ENCODE results near the gene SLC7A1.
"Not testable (repeated sequence)": the region's sequence is repeated elsewhere in the genome, so short reads cannot be mapped to it uniquely, and the experiment has no call there.

The SLC7A1 gene

DNA sequence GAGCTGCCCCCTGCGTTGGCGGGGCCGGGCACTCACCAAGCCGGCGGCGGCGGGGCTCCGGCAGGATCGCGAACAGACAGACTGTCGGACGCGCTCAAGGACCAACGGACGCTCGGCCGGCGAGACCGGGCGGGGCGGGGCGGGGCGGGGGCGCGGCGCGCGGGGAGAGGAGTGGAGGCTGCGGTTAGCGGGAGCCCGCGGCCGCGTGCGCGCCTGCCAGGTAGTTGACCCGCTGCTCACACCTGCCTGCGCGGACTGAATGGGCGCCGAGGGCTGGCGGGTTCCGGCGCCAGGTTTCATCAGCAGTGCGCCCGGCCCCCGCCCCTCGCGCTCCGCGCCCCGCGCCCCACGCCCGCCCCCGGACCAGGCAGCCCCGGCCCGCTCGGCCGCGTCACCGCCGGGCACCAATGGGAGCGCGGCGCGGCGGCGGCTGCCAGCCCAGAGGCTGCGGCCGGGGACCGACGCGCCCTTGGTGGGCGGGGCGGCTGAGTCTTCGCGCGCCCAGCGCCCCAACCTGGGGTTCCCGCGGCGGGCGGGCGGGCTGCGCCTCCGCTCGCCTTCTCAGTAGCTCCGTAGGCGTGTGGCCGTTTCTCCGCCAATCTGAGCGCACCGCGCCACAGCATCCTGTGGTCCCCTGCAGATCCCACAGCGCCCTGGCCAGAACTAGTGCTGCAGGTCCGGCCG, at the start of gene SLC7A1:
TSS of gene SLC7A1 (minus strand) at position 309 of the 684 bp plus-strand sequence. CDS start 59,500 bp downstream, outside the sequence.
- peak; percentile 78 for DNase-seq

GRCh38 chr13:29640665-29641064, 45.2 kb upstream of the SLC7A1 start:
- DNase-seq: no peak

DNA sequence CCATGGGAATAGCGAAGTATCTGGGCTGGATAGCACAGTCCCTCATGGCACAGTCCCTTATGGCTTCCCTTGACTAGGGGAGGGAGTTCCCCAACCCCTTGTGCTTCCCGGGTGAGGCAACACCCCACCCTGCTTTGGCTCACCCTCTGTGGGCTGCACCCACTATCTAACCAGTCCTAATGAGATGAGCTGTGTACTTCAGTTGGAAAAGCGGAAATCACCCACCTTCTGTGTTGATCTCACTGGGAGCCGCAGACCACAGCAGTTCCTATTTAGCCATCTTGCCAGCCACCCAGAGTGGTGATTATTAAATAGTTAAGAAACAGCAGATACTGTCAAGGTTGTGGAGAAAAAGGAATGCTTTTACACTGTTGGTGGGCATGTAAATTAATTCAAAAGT, 41.3 kb upstream of the SLC7A1 start:
- DNase-seq: not testable (repeated sequence)

- DNase-seq: no peak
Measured at GRCh38 chr13:29624997-29625396, 29.5 kb upstream of the SLC7A1 start.

GRCh38 chr13:29621841-29622240, 26.4 kb upstream of the SLC7A1 start:
- no peak for DNase-seq

DNA sequence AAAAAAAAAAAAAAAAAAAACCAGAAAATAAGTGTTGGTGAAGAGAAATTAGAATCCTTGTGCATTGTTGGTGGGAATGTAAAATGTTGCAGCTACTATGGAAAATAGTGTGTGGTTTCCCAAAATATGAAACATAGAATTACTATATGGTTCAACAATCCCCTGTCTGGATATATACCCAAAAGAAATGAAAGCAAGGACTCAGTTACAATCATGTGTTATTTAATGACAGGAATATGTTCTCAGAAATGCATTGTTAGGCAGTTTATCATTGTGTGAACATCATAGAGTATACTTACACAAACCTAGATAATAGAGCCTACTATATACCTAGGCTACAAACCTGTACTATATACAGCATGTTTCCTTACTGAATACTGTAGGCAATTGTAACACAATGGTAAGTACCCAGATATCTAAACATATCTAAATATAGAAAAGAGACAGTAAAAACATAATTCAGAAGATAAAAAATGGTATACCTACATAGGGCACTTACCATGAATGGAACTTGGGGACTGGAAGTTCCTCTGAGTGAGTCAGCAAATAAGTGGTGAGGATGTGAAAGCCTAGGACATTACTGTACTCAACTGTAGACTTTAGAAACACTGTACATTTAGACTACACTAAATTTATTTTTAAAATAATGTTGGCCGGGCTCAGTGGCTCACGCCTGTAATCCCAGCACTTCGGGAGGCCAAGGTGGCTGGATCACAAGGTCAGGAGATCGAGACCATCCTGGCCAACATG, 25.7 kb upstream of the SLC7A1 start:
- DNase-seq: no peak

- DNase-seq: no peak
Measured at GRCh38 chr13:29619995-29620394, 24.5 kb upstream of the SLC7A1 start.

DNA sequence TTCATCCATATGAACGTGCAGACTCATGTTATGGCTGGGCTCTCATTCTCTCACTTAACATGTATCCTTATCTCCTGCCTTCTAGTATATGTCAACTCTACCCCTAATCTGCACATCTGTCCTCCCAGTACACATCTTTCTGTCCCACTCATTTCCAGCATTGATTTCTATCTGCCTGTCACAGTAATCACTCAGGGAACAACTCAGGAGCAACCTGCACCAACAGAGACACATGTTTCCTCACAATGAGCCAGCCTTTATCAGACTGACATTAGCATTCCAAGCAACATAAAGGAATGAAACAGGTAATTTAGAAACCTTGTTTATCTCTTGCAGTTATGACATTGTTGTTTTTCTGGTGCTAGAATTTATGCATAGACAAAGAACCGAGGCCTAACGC, 17.6 kb upstream of the SLC7A1 start:
- no peak for DNase-seq

DNA sequence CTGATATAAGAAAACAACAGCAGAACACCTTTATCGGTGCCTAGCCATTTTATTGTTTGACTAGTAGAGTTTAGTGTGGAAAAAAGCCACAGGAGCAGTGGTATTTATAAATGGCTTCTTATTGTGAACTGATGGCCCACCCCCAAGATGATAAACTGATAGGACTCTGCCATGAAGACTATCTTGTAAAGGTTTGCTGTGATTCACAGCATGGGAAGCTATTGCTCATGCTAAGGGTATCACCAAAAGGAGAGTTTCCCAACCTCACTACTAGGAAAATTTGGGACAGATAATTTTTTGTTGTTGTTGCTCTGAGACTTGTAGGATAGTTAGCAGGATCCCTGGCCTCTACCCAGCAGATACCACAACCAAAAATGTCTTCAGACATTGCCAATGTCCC, 12.0 kb upstream of the SLC7A1 start:
- DNase-seq: no peak

- DNase-seq: no peak
Measured at GRCh38 chr13:29605860-29606526, 10.5 kb upstream of the SLC7A1 start.

- no peak for DNase-seq
Measured at GRCh38 chr13:29598321-29598720, 2.8 kb upstream of the SLC7A1 start.

DNA sequence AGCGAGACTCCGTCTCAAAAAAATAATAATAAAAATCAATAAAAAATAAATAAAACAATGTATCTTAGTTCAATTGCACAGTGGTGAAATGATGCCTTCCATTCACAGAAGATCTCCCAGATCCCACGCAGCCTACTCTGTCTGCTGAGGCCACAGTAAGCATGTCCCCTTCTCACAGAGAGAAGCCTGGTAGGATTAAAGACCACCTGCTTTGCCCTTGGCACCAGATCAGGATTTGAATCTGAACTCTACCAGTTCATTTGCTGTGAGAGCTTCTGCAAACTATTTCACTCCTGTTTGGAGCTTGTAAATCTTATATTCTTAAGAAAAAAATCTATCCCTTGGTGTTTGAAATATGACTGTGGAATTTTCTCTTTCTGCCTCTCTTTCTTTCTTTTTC, 2.2 kb upstream of the SLC7A1 start:
- DNase-seq: no peak

DNA sequence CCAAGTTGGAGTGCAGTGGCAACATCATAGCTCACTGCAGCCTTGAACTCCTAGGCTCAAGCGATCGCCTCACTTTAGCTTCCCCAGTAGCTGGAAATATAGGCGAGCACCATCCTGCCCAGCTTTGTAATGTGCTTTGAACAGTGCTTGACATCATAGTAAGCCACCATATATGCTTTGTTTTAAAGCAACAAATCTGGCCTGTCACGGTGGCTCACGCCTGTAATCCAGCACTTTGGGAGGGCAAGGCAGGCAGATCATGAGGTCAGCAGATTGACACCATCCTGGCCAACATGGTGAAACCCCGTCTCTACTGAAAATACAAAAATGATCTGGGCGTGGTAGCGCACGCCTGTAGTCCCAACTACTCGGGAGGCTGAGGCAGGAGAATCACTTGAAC, 1.8 kb upstream of the SLC7A1 start:
- DNase-seq: no peak

- DNase-seq: no peak
Measured at GRCh38 chr13:29596064-29596418, 553 bp upstream of the SLC7A1 start.

GRCh38 chr13:29594710-29595379, 643 bp downstream of the SLC7A1 start:
- peak; percentile 54 for DNase-seq

- peak; percentile 67 for DNase-seq
Measured at GRCh38 chr13:29594303-29594709, 1.2 kb downstream of the SLC7A1 start.

DNA sequence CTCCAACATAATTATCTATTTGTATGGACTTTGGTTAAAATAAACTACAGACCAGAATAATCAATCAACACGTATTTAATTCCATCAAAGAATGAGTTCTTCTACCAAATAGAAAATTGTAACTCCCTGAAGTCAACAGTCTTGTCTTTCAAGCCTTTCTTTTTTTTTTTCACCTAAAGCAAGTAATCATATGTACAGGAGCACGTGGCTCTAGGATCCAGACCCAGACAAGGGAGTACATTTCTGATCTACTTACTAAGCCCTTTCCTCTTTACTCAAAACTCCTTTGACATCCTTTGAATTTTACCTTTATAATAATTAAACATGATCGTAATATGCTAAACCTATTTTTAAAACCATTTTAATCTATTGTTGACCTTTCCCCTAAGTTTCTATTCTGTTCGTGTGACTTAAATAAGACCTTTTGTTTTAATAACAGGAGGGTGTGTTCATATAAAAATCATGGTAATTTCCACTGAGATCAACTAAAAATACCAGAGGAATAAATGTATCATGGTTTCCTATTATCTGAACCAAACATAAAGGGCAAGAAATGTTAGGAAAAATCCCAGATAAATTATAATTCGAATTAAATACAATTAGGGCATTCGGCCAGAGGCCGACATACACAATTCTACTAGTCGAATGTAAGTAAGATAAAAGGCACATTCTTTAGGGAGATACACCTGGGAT, 1.7 kb downstream of the SLC7A1 start:
- DNase-seq: peak; percentile 25

- no peak for DNase-seq
Measured at GRCh38 chr13:29591310-29591709, 4.2 kb downstream of the SLC7A1 start.

DNA sequence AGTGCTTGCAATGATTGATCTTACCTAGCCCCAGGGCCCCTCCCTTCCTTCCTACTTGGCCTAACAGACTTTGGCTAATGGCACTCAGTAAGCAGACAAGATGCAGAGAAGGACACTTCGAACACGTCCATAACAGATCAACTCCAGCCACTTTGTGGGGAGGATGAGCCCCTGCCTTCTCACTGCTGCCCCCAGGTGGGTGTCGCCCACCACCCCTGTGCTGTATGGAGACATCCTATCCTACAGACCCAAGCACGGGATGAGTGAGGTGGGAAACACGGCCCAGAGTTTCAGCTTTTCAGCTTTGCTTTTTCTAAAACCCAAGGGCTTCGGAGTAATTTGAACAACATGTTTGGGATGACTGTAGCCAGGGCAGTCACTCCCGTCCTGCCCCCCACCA, 5.5 kb downstream of the SLC7A1 start:
- no peak for DNase-seq

DNA sequence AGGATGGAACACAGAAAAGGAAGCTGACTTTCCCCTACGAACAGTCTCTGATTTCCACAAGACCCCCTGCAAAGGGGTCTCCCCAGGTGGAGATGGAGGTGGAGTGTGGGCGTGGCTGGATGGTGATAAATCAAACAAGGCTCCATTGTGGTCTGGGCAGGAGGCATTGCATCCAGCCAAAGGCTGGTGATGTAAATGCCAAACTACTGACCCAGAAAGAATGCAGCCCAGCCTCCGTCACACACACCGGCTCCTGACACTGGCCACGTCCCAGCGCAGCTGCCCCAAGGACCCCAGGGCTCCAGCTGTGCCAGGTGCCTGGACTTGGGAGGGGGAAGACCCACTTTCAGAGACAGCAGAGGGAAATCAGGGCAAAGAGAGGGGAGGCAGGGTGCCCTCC, 6.3 kb downstream of the SLC7A1 start:
- DNase-seq: no peak

DNA sequence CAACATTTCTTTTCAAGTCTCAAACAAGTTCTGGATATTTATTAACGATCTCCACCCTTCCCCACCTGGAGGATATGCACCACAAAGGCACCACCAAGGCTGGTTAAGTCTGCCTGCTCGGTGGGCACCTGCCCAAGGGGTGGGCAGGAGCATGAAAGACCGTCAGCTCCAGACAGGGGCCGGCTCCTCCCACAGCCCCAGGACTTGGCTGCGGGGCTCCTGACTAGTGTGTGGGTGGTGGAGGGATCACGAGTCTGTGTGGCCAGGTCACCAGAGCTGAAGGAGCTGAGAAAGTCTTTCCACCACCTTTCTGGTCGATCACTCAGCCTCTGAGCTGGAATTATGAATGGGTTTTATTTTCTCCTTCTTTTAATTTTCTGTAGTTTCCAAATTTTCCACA, 7.8 kb downstream of the SLC7A1 start:
- DNase-seq: no peak

DNA sequence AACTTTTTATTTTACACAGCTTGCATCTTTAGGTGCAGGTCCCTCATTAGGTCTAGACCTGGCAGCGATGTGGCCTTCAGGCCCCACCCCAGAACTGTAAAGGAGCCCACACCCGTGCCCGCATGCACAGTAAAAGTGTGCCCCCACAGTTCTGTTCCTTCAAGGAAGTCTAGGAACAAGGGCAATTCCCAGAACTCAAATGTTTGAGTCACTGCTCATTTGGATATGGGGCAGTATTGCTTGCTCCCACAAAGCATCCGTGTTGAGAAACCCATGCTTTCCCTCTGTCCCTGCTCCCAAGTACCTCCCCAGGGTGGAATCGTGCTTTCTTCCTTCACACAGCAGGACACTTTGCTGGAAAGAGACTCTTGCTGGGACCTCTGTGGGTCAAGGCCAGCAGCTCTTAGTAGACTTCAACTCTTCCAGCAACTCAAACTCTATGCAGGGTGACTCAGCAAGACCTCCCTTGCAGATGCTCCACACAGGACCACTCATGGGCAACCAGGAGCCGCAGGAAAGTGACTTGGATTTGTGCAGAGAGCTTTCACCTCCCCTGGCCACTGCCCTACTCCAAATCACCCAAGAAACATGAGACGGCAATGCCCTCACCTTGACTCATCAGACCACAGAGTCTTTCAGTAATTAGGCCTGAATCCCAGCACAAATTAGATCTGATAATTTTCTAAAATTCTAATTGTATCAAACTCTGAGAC, 12.3 kb downstream of the SLC7A1 start:
- no peak for DNase-seq
